Limb (tissue), 2 donors: ENCODE measurements around the gene ANKZF1.
A peak's percentile ranks its signal among the peaks of the same experiment; 100 is the strongest.

Experiments used
- DNase-seq, 2 donors: peaks; one replicate each; pipeline ENCODE4 v3.0.0-alpha.2; 2016; ENCODE audit errors: extremely low spot score in 2 of 2

The ANKZF1 gene

GRCh38 chr2:219207884-219208740 is 21.5 kb upstream of the ANKZF1 start:
- no peak for DNase-seq

- DNase-seq = no peak
These were observed 20.1 kb upstream of the ANKZF1 start for GRCh38 chr2:219209236-219210195.

- no peak for DNase-seq
These were observed 19.3 kb upstream of the ANKZF1 start for GRCh38 chr2:219210196-219210885.

- no peak for DNase-seq
These were observed 18.7 kb upstream of the ANKZF1 start for GRCh38 chr2:219210886-219211362.

- DNase-seq = no peak
These were observed 16.6 kb upstream of the ANKZF1 start for GRCh38 chr2:219213026-219213415.

GRCh38 chr2:219213486-219214071 is 16.0 kb upstream of the ANKZF1 start:
- DNase-seq = no peak

- no peak for DNase-seq
These were observed 15.5 kb upstream of the ANKZF1 start for GRCh38 chr2:219214141-219214540.

GRCh38 chr2:219214786-219215185 is 14.8 kb upstream of the ANKZF1 start:
- DNase-seq = no peak

GRCh38 chr2:219215871-219216534 is 13.6 kb upstream of the ANKZF1 start:
- no peak for DNase-seq

GRCh38 chr2:219216535-219216915 is 13.1 kb upstream of the ANKZF1 start:
- DNase-seq = no peak

- DNase-seq = peak in 1 of 2 donors; percentile 46
These were observed 11.3 kb upstream of the ANKZF1 start for GRCh38 chr2:219218217-219218731.

GRCh38 chr2:219218732-219219701 is 10.6 kb upstream of the ANKZF1 start, which contains the start of gene ABCB6:
ABCB6 (minus strand) TSS chr2:219218958; CDS start chr2:219218673, 285 bp downstream.
- peak; percentile 97 to 99 for DNase-seq

- DNase-seq = no peak
These were observed 9.6 kb upstream of the ANKZF1 start for GRCh38 chr2:219219784-219220532.

- DNase-seq = no peak
These were observed 8.8 kb upstream of the ANKZF1 start for GRCh38 chr2:219220652-219221402.

- no peak for DNase-seq
These were observed 7.6 kb upstream of the ANKZF1 start for GRCh38 chr2:219221957-219222518.

GRCh38 chr2:219223831-219224610 is 5.6 kb upstream of the ANKZF1 start:
- DNase-seq = no peak
